Cardiac fibroblast (primary cell): ENCODE data around the gene CERK.

Source experiments
- DNase-seq, 2 donors: peaks; one replicate each; pipeline versions ENCODE4 v3.0.0 to v3.0.0-alpha.2; 2010; ENCODE audit warnings: low read depth in 2 of 2
- H3K4me3 ChIP-seq, 2 donors: replicated peaks in 1 of 2; 1 replicate in 1 of 2; 2 replicates in 1 of 2; pipeline ENCODE4 v1.5.1; 2011; ENCODE audit warnings: low read depth in 2 of 2, low read length in 2 of 2, mild to moderate bottlenecking in 2 of 2, moderate library complexity in 1 of 2
- CTCF ChIP-seq: IDR thresholded peaks from one replicate; pipeline ENCODE4 v1.5.1; 2011; ENCODE audit warnings: low read depth, mild to moderate bottlenecking, low read length, inconsistent platforms

The CERK gene

GRCh38 chr22:46726066-46726985 is 11.7 kb downstream of the CERK start:
- no peak for TF ChIP-seq CTCF
- no peak for DNase-seq
- H3K4me3 ChIP-seq: no peak overlapping the region

GRCh38 chr22:46725096-46725495 is 13.0 kb downstream of the CERK start:
- TF ChIP-seq CTCF: no peak
- DNase-seq: no peak
- H3K4me3 ChIP-seq: no peak overlapping the region

- no peak overlapping the region for H3K4me3 ChIP-seq
- DNase-seq: no peak
- TF ChIP-seq CTCF: no peak
These were observed 14.2 kb downstream of the CERK start for GRCh38 chr22:46723882-46724281.

GRCh38 chr22:46721501-46722085 is 16.5 kb downstream of the CERK start:
- H3K4me3 ChIP-seq: no peak overlapping the region
- TF ChIP-seq CTCF: no peak
- DNase-seq: no peak

DNA sequence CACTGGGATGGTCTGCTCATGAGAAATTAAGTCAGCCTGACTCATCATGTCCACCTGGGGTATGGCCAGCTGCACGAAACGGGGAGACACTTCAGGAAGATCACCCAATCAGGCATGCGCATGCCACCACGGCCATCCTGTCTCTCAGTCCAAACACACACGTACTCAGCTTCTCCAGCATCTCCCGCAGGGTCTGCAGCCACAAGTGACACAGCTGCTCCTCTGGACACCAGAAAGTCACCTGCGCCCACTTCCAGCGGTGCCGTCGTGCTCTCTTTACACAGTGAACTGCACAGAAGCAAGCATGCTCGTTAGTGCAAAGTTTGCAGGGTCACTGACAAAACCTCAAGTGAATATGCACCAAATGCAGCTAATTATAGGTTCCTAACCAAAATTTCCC is 18.1 kb downstream of the CERK start:
- no peak for DNase-seq
- no peak overlapping the region for H3K4me3 ChIP-seq
- TF ChIP-seq CTCF: no peak

GRCh38 chr22:46714550-46714949 is 23.5 kb downstream of the CERK start:
- H3K4me3 ChIP-seq: no peak overlapping the region
- TF ChIP-seq CTCF: no peak
- peak; percentile 40 to 47 for DNase-seq
